WI38 (cell line): ENCODE data around the gene SLC39A10.

ENCODE experiments used
- H3K4me3 ChIP-seq: 2 replicates; pipeline ENCODE4 v1.5.1; 2011; ENCODE audit warnings: low read depth, mild to moderate bottlenecking, control low read depth, low read length
- CTCF ChIP-seq: IDR thresholded peaks from 2 replicates; pipeline ENCODE4 v1.5.1; 2012; ENCODE audit warnings: low read depth, mild to moderate bottlenecking, control low read depth, low read length

The SLC39A10 gene

GRCh38 chr2:195656161-195656858, 716 bp upstream of the SLC39A10 start:
- TF ChIP-seq CTCF, result no peak
- H3K4me3 ChIP-seq, result peak overlapping the region; percentile 90

GRCh38 chr2:195657634-195658540, 861 bp downstream of the SLC39A10 start:
- no peak for TF ChIP-seq CTCF
- H3K4me3 ChIP-seq, result peak overlapping the region; percentile 90

- peak overlapping the region; percentile 90 for H3K4me3 ChIP-seq
- no peak for TF ChIP-seq CTCF
Observed at GRCh38 chr2:195658541-195658890, 1.5 kb downstream of the SLC39A10 start.

- peak overlapping the region; percentile 90 for H3K4me3 ChIP-seq
- TF ChIP-seq CTCF, result no peak
Observed at GRCh38 chr2:195659114-195659513, 2.1 kb downstream of the SLC39A10 start.

- H3K4me3 ChIP-seq, result peak overlapping the region; percentile 90
- TF ChIP-seq CTCF, result peak; percentile 56
Observed at GRCh38 chr2:195659982-195660890, 3.2 kb downstream of the SLC39A10 start.

- H3K4me3 ChIP-seq, result no peak overlapping the region
- no peak for TF ChIP-seq CTCF
Observed at GRCh38 chr2:195662138-195662537, 5.1 kb downstream of the SLC39A10 start.
